Fibroblast of the aortic adventitia (primary cell): ENCODE measurements around the gene ANKRD13A. TPM values are rescaled to one million over a fixed set of nuclear protein-coding genes. Genes with fewer than 3 reads are reported as not detected.

Source experiments
- DNase-seq: peaks from one replicate; pipeline ENCODE4 v3.0.0-alpha.2; 2010; ENCODE audit warnings: low read depth
- H3K4me3 ChIP-seq: 2 replicates; pipeline ENCODE4 v1.5.1; 2011; ENCODE audit warnings: low read depth, mild to moderate bottlenecking, control low read depth, low read length, moderate library complexity
- CTCF ChIP-seq: IDR thresholded peaks from 2 replicates; pipeline ENCODE4 v1.5.1; 2011; ENCODE audit warnings: mild to moderate bottlenecking, low read length, control low read depth, inconsistent platforms; ENCODE audit not compliant: insufficient read depth
- total RNA-seq: library from RNA; depleted of rRNA; stranded (reverse); fragments of >200 nt; gene quantifications from 2 replicates; pipeline ENCODE4 v1.2.3, GENCODE V29; 2012; ENCODE audit warnings: low replicate concordance

The ANKRD13A gene
- 66.6 and 91.5 TPM in 2 replicates for total RNA-seq

GRCh38 chr12:109998904-109999648, at the start of gene ANKRD13A:
Gene ANKRD13A (plus strand): TSS chr12:109999430. CDS start chr12:109999689, 259 bp downstream.
- TF ChIP-seq CTCF: no peak
- peak; percentile 98 for DNase-seq
- H3K4me3 ChIP-seq: peak within 1 kb of the TSS; percentile 92

DNA sequence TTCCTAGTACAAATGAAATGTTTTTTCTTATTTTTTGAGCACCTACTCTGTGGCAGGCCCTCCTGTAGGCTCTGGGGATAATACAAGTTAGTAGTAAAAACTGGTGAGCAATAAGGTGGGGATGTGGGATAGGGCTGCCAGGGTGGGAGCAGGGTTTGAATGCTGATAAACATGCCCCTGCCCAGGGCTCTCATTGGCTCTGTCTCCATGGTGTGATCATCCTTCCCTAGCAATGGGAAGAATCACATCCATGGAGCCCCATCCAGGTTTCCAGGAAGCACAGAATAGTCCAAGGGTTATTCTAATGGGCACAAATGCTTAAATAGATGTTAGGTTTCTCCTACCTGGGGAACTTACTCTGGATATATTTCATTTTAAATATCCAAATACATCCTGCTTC, 48.6 kb upstream of the ANKRD13A start:
- peak; percentile 27 for DNase-seq
- no peak for TF ChIP-seq CTCF
- no peak overlapping the region for H3K4me3 ChIP-seq

DNA sequence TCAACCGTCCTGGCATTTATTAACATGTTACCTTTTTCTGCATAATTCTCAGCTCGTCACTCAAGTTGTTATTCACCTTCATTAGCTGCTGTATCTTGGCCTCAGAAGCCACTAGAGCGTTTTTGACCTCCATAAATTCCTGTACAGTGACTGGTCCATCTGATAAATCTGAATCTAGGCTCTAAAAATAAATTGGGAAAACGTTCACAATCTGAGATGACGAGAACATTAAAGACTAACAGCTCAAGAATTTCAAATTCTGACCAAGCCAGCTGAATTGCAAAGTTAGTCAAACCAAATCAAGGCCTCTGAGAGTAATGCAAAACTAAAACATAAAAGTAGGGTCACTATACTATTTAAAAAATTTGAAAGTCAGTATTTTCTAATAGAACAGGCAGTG, 48.1 kb upstream of the ANKRD13A start:
- no peak overlapping the region for H3K4me3 ChIP-seq

GRCh38 chr12:109951751-109952150, 47.5 kb upstream of the ANKRD13A start:
- H3K4me3 ChIP-seq: peak overlapping the region; percentile 9
- TF ChIP-seq CTCF: peak; percentile 7
- peak; percentile 59 for DNase-seq

More for the DNA sequence above, 48.1 kb upstream of the ANKRD13A start:
- TF ChIP-seq CTCF: no peak
- peak; percentile 95 for DNase-seq

DNA sequence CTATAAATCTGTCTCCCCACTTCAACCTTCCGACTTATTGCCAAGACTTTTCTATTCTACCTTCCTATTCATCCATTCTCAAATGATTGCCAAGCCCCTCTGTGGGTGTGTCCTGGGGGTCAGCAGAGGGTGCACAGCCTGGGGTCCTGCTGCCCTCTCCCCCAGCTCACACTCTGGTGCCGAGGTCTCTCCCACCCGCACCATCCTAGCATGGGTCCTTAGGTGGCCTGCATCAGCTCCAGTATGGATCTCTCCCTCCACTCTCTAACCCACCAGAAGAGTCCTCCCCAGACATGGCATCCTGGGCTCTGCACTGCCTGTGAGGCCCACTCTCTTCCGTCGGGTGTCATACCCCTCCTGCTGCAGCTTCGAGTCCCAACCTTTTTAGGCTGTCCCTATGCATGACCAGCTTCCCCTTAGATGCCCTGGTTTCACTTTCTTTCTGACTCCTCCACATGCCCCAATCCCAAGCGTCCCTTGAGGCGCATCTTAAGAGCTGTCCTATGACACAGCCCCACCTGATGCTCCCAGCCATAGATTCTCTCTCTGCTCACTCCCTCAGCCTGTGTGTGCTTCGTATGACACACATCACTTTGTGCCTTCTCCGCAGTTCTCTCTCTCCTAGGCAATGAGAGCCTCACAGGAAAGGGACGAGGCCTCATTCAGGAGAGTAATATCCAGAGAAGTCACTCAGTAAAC, 46.9 kb upstream of the ANKRD13A start:
- no peak for TF ChIP-seq CTCF
- no peak overlapping the region for H3K4me3 ChIP-seq
- no peak for DNase-seq

DNA sequence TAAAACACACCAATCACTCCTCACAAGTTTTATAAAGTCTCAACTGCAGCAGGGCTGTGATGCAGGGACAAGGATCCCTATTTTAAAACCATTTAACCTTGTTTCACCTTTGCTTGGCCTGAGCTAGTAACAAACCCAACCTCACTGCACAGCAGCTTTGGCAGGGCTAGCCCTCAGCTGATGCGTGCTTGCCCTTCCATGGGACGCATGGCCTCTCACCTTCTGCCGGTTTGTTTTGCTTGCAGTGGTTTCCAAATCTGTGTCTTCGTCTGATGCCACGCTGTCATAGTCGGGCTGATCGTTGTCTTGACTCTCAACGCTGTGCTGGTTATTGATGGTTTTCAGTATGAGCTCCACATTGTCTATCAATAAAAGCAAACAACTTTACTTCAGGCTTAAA, 46.4 kb upstream of the ANKRD13A start:
- no peak for TF ChIP-seq CTCF
- DNase-seq: no peak
- H3K4me3 ChIP-seq: no peak overlapping the region
